HCT116 (cell line): ENCODE results near the gene CALCOCO2. TPM values are rescaled to one million over a fixed set of nuclear protein-coding genes. Genes with fewer than 3 reads are reported as not detected.

Experiments used
- ATAC-seq: fragments of 200-7000 bp; cut with Tn5 transposase; 2 replicates; pipeline ENCODE4 v1.9.1; 2020; ENCODE audit warnings: mild to moderate bottlenecking, moderate library complexity
- BruUV-seq: library from RNA; stranded (reverse); fragments of 400-500 nt; replicated peaks from 2 replicates; lab custom pipeline; 2021; lab: Mats Ljungman, UMichigan
- CTCF ChIA-PET: fragments of 300-600 bp; sonication (Branson Sonifier 250); formaldehyde crosslinking; loops from one replicate; lab custom pipeline; 2021; ENCODE audit warnings: antibody characterized with exemption; lab: Charles Lee
- POLR2A ChIA-PET: fragments of 300-600, 350-600 bp; sonication (Branson Sonifier 250); formaldehyde crosslinking; loops from one replicate; lab custom pipeline; 2021; ENCODE audit warnings: antibody characterized with exemption; lab: Charles Lee
- RAD21 ChIA-PET, 2 experiments: fragments of 300-600 bp; sonication (Branson Sonifier 250); formaldehyde crosslinking; loops; one replicate each; lab custom pipeline; 2023; ENCODE audit warnings: low total read pairs in 2 of 2; ENCODE audit not compliant: uncharacterized antibody in 2 of 2, unreplicated experiment in 2 of 2, low non-redundant PET in 1 of 2; lab: Charles Lee
- DNase-seq: peaks from one replicate; pipeline ENCODE4 v3.0.0-alpha.2; 2010; ENCODE audit warnings: low read depth, low spot score
- H2AFZ ChIP-seq: fragments of 200-600 bp; shearing (Covaris generic), sonication (generic); 2 replicates; pipeline ENCODE4 v1.6.1; 2017; ENCODE audit warnings: low read depth, mixed run types, mixed read lengths, antibody characterized with exemption, low read length; ENCODE audit not compliant: poor library complexity, severe bottlenecking
- H3K27ac ChIP-seq: 2 replicates; pipeline ENCODE4 v1.5.1; 2012; ENCODE audit warnings: low read depth, low read length
- H3K27me3 ChIP-seq: fragments of 200-600 bp; sonication (generic); 2 replicates; pipeline ENCODE4 v1.6.1; 2016; ENCODE audit warnings: mixed run types, low read length, mixed read lengths; ENCODE audit not compliant: insufficient read depth
- H3K36me3 ChIP-seq, 2 experiments: fragments of 200-500 bp in 1 of 2; fragments of 200-600 bp in 1 of 2; sonication (Bioruptor generic) in 1 of 2; sonication (generic) in 1 of 2; 2 replicates each; pipeline versions ENCODE4 v1.5.1 to v1.6.1; 2014 to 2016; ENCODE audit warnings: low read length in 2 of 2, inconsistent platforms in 1 of 2, mixed read lengths in 1 of 2, mixed run types in 1 of 2; ENCODE audit not compliant: insufficient read depth in 2 of 2, control insufficient read depth in 1 of 2
- H3K4me1 ChIP-seq, 2 experiments: fragments of 200-600 bp in 1 of 2; sonication (generic) in 1 of 2; 2 replicates each; pipeline versions ENCODE4 v1.5.1 to v1.6.1; 2012 to 2017; ENCODE audit warnings: low read length in 2 of 2, inconsistent platforms in 1 of 2, mild to moderate bottlenecking in 1 of 2, mixed read lengths in 1 of 2, mixed run types in 1 of 2, moderate library complexity in 1 of 2; ENCODE audit not compliant: insufficient read depth in 2 of 2, control insufficient read depth in 1 of 2
- H3K4me2 ChIP-seq: fragments of 200-600 bp; sonication (generic); 2 replicates; pipeline ENCODE4 v1.6.1; 2017; ENCODE audit warnings: mixed run types, low read length, mixed read lengths
- H3K4me3 ChIP-seq, 2 experiments: fragments of 200-600 bp in 1 of 2; sonication (generic) in 1 of 2; replicated peaks in 1 of 2; 2 replicates each; pipeline ENCODE4 v1.5.1; 2011 to 2016; ENCODE audit warnings: low read length in 2 of 2, control low read depth in 1 of 2, low read depth in 1 of 2, mild to moderate bottlenecking in 1 of 2, mixed read lengths in 1 of 2, mixed run types in 1 of 2
- H3K79me2 ChIP-seq: fragments of 200-600 bp; sonication (generic); 2 replicates; pipeline ENCODE4 v1.6.1; 2017; ENCODE audit warnings: mild to moderate bottlenecking, mixed run types, low read length, moderate library complexity, mixed read lengths; ENCODE audit not compliant: insufficient read depth
- H3K9ac ChIP-seq: fragments of 200-600 bp; sonication (generic); 2 replicates; pipeline ENCODE4 v1.6.1; 2016; ENCODE audit warnings: low read length, mixed read lengths
- H3K9me2 ChIP-seq: fragments of 200-600 bp; sonication (generic), shearing (Covaris generic); 2 replicates; pipeline ENCODE4 v1.6.1; 2017; ENCODE audit warnings: mixed run types, mild to moderate bottlenecking, moderate library complexity; ENCODE audit not compliant: insufficient read depth
- H3K9me3 ChIP-seq, 2 experiments: fragments of 200-500 bp in 1 of 2; fragments of 200-600 bp in 1 of 2; sonication (Bioruptor generic) in 1 of 2; sonication (generic) in 1 of 2; 2 replicates each; pipeline ENCODE4 v1.6.1; 2014 to 2017; ENCODE audit warnings: low read length in 2 of 2, mixed read lengths in 2 of 2, inconsistent platforms in 1 of 2, low read depth in 1 of 2, mild to moderate bottlenecking in 1 of 2, mixed run types in 1 of 2, moderate library complexity in 1 of 2; ENCODE audit not compliant: control insufficient read depth in 1 of 2, insufficient read depth in 1 of 2
- H4K20me1 ChIP-seq: fragments of 200-600 bp; sonication (generic), shearing (Covaris generic); 2 replicates; pipeline ENCODE4 v1.6.1; 2017; ENCODE audit warnings: mixed run types, mild to moderate bottlenecking, moderate library complexity; ENCODE audit not compliant: insufficient read depth
- ATF3 ChIP-seq: IDR thresholded peaks from 2 replicates; pipeline ENCODE4 v1.6.1; 2012
- CEBPB ChIP-seq: IDR thresholded peaks from 2 replicates; pipeline ENCODE4 v1.6.1; 2012; ENCODE audit warnings: low read depth
- EGR1 ChIP-seq: IDR thresholded peaks from 2 replicates; pipeline ENCODE4 v1.6.1; 2012; ENCODE audit warnings: low read depth
- EZH2 ChIP-seq: fragments of 200-600 bp; sonication (generic); IDR thresholded peaks from 2 replicates; pipeline ENCODE4 v1.6.1; 2017; ENCODE audit warnings: antibody characterized with exemption, mixed run types
- FOSL1 ChIP-seq: IDR thresholded peaks from 2 replicates; pipeline ENCODE4 v1.6.1; 2012; ENCODE audit warnings: low read depth
- MAX ChIP-seq: IDR thresholded peaks from 2 replicates; pipeline ENCODE4 v1.6.1; 2012
- POLR2A ChIP-seq: IDR thresholded peaks from 2 replicates; pipeline ENCODE4 v1.7.0; 2011; ENCODE audit warnings: borderline replicate concordance; ENCODE audit not compliant: insufficient read depth, insufficient read length; ENCODE audit errors: extremely low read depth
- POLR2AphosphoS5 ChIP-seq: IDR thresholded peaks from 2 replicates; pipeline ENCODE4 v1.6.1; 2011; ENCODE audit warnings: mild to moderate bottlenecking, low read depth, low read length, moderate library complexity
- REST ChIP-seq: IDR thresholded peaks from 2 replicates; pipeline ENCODE4 v1.6.1; 2012; ENCODE audit warnings: low read depth
- YY1 ChIP-seq: IDR thresholded peaks from 2 replicates; pipeline ENCODE4 v1.6.1; 2011; ENCODE audit warnings: low read length, low read depth, moderate library complexity, mild to moderate bottlenecking; ENCODE audit not compliant: insufficient replicate concordance; ENCODE audit errors: extremely low read depth
- ZBTB33 ChIP-seq: IDR thresholded peaks from 2 replicates; pipeline ENCODE4 v1.6.1; 2011; ENCODE audit warnings: mild to moderate bottlenecking, low read length, moderate library complexity; ENCODE audit not compliant: insufficient replicate concordance; ENCODE audit errors: extremely low read depth
- ZFX ChIP-seq: fragments of 450-650 bp; IDR thresholded peaks from 2 replicates; pipeline ENCODE4 v1.6.1; 2017
- intact Hi-C: fragments of 100-400 bp; cut with micrococcal nuclease; formaldehyde crosslinking; loops from 2 replicates; pipeline ENCODE4 v1.10.0; 2022
- total RNA-seq: library from RNA; stranded (reverse); gene quantifications from one replicate; pipeline ENCODE4 v1.2.1, GENCODE V29; 2021; ENCODE audit not compliant: unreplicated experiment

The CALCOCO2 gene
- total RNA-seq, 1 experiment from 2014 or later = 151 TPM

- Histone ChIP-seq H3K27ac (no peak overlapping the region), H3K27me3 (no peaks in the 10 kb centered on the region), H3K79me2 (peaks cover 17% of the 10 kb centered on the region; the same call in 1 of the 2 replicates)
- RAD21 ChIA-PET = no interaction called here
- no peak for ATAC-seq
- TF ChIP-seq POLR2A = no peak
- TF ChIP-seq CEBPB = no peak
- TF ChIP-seq ZFX = no peak
- TF ChIP-seq, all 23 proteins: peak for 0
- Histone ChIP-seq H2AFZ (no peak overlapping the region), H3K9me3 (no peaks in the 10 kb centered on the region), H3K4me1 (no peaks in the 10 kb centered on the region), H3K4me3 (no peak overlapping the region), H3K9me2 (no peaks in the 10 kb centered on the region), H3K36me3 (peaks cover 4 to 12% of the 10 kb centered on the region in 2 experiments; a peak in 3 of 4 replicates), H4K20me1 (no peaks in the 10 kb centered on the region), H3K9ac (no peak overlapping the region), H3K4me2 (no peak overlapping the region)
- CTCF ChIA-PET = interaction anchor here (0.6 to 1.8 kb wide), 2 partner anchors 38 to 44 kb away, joined by 3 to 9 read pairs; no protein-coding TSS in a partner anchor
- DNase-seq = no peak
- POLR2A ChIA-PET = no interaction called here
- no TSS peak for BruUV-seq
- intact Hi-C loops = no loop called here
Measured at GRCh38 chr17:48840441-48840840, 9.6 kb downstream of the CALCOCO2 start.

- no TSS peak for BruUV-seq
- RAD21 ChIA-PET = no interaction called here
- H3K4me1 ChIP-seq = no peaks in the 10 kb centered on the region
- H4K20me1 ChIP-seq = no peaks in the 10 kb centered on the region
- 0 out of 2 replicates have a peak, but pooled peaks cover 9% of the 10 kb centered on the region for H3K79me2 ChIP-seq
- TF ChIP-seq EZH2 (no peak), YY1 (no peak), ZBTB33 (no peak), REST (no peak), ZFX (no peak), MAX (no peak), POLR2AphosphoS5 (no peak), FOSL1 (no peak), ATF3 (no peak), EGR1 (no peak), CEBPB (no peak)
- no peak for DNase-seq
- H3K27me3 ChIP-seq = no peaks in the 10 kb centered on the region
- H3K36me3 ChIP-seq = peaks cover 4 to 12% of the 10 kb centered on the region in 2 experiments; a peak in 3 of 4 replicates
- H3K27ac ChIP-seq = no peak overlapping the region
- CTCF ChIA-PET = interaction anchor here (0.9 to 1.8 kb wide), 2 partner anchors 24 to 37 kb away, joined by 4 to 9 read pairs; partner anchors contain the start of gene TTLL6
- no peak for ATAC-seq
- intact Hi-C loops = no loop called here
- no peaks in the 10 kb centered on the region for H3K9me2 ChIP-seq
- no peak overlapping the region for H3K9ac ChIP-seq
- H3K9me3 ChIP-seq = no peaks in the 10 kb centered on the region
- H2AFZ ChIP-seq = no peak overlapping the region
- H3K4me2 ChIP-seq = no peak overlapping the region
- POLR2A ChIA-PET = no interaction called here
- no peak overlapping the region for H3K4me3 ChIP-seq
Measured at GRCh38 chr17:48841395-48841831, 10.6 kb downstream of the CALCOCO2 start.
